ENCODE measurements around the gene SPOCK3. TPM values are rescaled to one million over a fixed set of nuclear protein-coding genes. Genes with fewer than 3 reads are reported as not detected.
"Not testable (repeated sequence)": the region's sequence is repeated elsewhere in the genome, so short reads cannot be mapped to it uniquely, and the experiment has no call there.

Gene SPOCK3
- total RNA-seq, 1 donor from 2014 or later, result not detected

DNA sequence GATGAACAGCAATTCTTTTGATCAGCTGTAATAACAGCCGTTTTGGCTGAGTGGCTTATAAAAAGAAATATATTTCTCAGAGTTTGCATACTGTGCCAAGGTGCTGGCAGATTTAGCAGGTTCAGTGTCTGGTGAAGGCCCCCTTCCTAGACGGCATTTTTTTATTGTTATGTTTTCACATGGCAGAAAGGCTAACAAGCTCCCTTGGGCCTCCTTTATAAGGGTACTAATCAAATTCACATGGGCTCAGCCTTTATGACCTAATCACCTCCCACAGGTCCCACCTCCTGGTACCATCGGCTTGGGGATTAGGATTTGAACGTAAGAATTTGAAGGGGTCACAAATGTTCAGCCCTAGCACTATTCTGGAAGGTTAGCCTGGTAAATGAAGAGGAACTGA, 431.9 kb downstream of the SPOCK3 start:
- intact Hi-C loops (cut with DNase I), result no loop called here
- no peak for ATAC-seq

DNA sequence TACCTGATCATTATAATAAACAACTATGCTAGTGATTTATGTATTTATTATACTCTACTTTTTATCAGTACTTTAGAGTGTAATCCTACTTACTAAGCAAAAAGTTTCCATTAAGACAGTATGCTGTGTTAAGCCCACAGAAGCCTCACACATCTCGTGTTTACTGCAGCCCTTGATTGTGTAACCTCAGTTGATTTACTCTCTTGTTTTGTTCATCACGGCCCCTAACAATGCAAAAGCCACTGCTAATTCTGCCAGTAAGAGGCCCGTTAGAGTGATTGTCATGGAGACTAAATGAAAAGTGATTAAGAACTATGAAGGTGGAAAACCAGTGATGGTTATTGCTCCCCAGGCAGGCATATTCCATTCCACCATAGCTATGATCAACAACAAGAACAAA, 436.2 kb downstream of the SPOCK3 start:
- DNase-seq, result no peak
- TF ChIP-seq, protein P1, sequence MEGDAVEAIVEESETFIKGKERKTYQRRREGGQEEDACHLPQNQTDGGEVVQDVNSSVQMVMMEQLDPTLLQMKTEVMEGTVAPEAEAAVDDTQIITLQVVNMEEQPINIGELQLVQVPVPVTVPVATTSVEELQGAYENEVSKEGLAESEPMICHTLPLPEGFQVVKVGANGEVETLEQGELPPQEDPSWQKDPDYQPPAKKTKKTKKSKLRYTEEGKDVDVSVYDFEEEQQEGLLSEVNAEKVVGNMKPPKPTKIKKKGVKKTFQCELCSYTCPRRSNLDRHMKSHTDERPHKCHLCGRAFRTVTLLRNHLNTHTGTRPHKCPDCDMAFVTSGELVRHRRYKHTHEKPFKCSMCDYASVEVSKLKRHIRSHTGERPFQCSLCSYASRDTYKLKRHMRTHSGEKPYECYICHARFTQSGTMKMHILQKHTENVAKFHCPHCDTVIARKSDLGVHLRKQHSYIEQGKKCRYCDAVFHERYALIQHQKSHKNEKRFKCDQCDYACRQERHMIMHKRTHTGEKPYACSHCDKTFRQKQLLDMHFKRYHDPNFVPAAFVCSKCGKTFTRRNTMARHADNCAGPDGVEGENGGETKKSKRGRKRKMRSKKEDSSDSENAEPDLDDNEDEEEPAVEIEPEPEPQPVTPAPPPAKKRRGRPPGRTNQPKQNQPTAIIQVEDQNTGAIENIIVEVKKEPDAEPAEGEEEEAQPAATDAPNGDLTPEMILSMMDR (IDR thresholded peaks at IDR 0.05), result no peak
- H3K4me1 ChIP-seq, result no peaks in the 10 kb centered on the region
- intact Hi-C loops (cut with DNase I), result no loop called here
- no peak for ATAC-seq
- no peaks in the 10 kb centered on the region for H3K27me3 ChIP-seq
- no peaks in the 10 kb centered on the region for H3K9me3 ChIP-seq
- no peaks in the 10 kb centered on the region for H3K36me3 ChIP-seq
- no peak overlapping the region for H3K27ac ChIP-seq
- no peak overlapping the region for H3K4me3 ChIP-seq

More for the DNA sequence above, 431.9 kb downstream of the SPOCK3 start:
- no peaks in the 10 kb centered on the region for H3K36me3 ChIP-seq
- no peaks in the 10 kb centered on the region for H3K4me1 ChIP-seq
- H3K27me3 ChIP-seq, result no peaks in the 10 kb centered on the region
- no peaks in the 10 kb centered on the region for H3K9me3 ChIP-seq
- TF ChIP-seq, protein P1 (IDR thresholded peaks at IDR 0.05), result no peak
- no peak overlapping the region for H3K27ac ChIP-seq
- no peak for DNase-seq
- H3K4me3 ChIP-seq, result no peak overlapping the region

DNA sequence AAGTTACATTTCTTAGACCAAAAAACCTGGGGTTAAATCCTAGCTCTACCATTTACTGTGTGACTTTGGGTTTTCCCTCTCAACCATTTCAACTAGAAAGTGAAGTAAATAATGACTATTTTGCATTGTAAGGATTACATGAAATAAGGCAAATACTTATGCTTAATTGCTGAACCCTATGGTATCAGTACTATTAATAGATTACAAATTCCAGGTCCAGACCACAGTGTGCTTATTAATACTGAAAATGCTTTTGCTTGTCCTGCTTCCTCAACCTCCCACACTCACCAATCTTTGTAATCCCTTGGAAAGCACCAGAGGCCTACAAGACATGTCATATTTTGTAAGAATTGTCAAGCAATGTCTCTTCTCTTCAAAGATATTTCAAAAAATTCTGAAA, 456.5 kb downstream of the SPOCK3 start:
- no peak for ATAC-seq
- intact Hi-C loops (cut with DNase I), result no loop called here
- TF ChIP-seq, protein P1 (IDR thresholded peaks at IDR 0.05), result no peak

DNA sequence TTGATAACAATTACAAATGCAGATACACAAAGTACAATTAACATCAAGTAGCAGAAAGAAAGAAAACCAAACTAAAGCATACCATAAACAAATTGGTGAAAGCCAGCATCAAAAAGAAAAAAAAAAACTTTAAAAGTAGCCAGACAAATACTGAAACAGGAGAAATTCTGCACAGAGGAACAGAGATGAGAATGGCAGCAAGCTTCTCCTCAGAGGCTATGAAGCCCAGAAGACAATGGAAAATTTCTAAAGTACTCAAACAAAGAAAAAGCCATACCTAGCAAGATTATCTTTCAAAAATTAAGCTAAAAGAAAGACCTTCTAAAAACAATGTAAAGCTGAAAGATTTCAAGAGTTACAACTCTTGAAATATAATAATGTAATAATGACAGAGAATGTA, 471.3 kb downstream of the SPOCK3 start:
- ATAC-seq (no peak), DNase-seq (no peak)
- no peak overlapping the region for H3K4me3 ChIP-seq
- no peaks in the 10 kb centered on the region for H3K36me3 ChIP-seq
- TF ChIP-seq, protein P1 (IDR thresholded peaks at IDR 0.05), result no peak
- H3K9me3 ChIP-seq, result peaks cover 4% of the 10 kb centered on the region
- no peaks in the 10 kb centered on the region for H3K27me3 ChIP-seq
- intact Hi-C loops (cut with DNase I), result no loop called here
- H3K27ac ChIP-seq, result no peak overlapping the region
- no peaks in the 10 kb centered on the region for H3K4me1 ChIP-seq

More for the DNA sequence above, 456.5 kb downstream of the SPOCK3 start:
- peaks cover 4% of the 10 kb centered on the region for H3K9me3 ChIP-seq
- no peak overlapping the region for H3K27ac ChIP-seq
- H3K36me3 ChIP-seq, result no peaks in the 10 kb centered on the region
- no peaks in the 10 kb centered on the region for H3K27me3 ChIP-seq
- DNase-seq, result no peak
- H3K4me3 ChIP-seq, result no peak overlapping the region
- H3K4me1 ChIP-seq, result no peaks in the 10 kb centered on the region

DNA sequence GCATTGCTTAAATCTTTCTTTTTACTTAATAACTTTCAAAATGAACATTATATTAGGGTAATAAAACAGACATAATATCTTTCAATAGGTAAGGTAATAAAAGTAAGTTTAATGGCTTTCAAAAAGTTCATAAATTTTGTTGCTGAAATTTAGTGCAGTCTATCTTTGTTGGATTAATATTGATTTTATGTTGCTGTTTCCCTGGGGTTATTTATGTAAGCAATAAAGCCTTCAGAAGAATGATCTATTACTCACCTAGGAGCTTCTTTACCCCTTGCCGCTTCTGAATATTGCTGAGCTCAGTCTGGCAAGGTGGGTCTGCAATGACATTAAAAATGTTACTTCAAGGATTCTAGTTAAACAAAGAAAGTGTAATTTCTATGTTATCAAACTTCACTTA, 492.6 kb downstream of the SPOCK3 start:
- Histone ChIP-seq H3K36me3 (no peaks in the 10 kb centered on the region), H3K4me1 (no peaks in the 10 kb centered on the region), H3K27ac (no peak overlapping the region), H3K9me3 (no peaks in the 10 kb centered on the region), H3K27me3 (no peaks in the 10 kb centered on the region), H3K4me3 (no peak overlapping the region)
- DNase-seq, result no peak
- no peak for ATAC-seq
- TF ChIP-seq, protein P1 (IDR thresholded peaks at IDR 0.05), result no peak
- intact Hi-C loops (cut with DNase I), result no loop called here

DNA sequence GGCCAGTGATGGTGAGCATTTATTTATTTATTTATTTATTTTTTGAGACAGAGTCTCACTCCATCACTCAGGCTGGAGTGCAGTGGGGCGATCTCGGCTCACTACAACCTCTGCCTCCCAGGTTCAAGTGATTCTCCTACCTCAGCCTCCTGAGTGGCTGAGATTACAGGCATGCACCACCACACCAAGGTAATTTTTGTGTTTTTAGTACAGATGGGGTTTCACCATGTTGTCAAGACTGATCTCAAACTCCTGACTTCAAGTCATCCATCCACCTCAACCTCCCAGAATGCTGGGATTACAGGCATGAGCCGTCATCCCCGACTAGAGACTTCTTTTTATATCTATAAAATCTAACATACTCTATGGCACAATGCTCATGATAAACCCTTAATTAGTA, 495.1 kb downstream of the SPOCK3 start:
- H3K27ac ChIP-seq; DNase-seq; intact Hi-C loops (cut with DNase I); H3K36me3 ChIP-seq; H3K4me3 ChIP-seq; H3K4me1 ChIP-seq; ATAC-seq; H3K9me3 ChIP-seq; H3K27me3 ChIP-seq: not testable (repeated sequence)
